Upper lobe of right lung (tissue), 1 donor: ENCODE measurements around the gene HOXA7. TPM values are rescaled to one million over a fixed set of nuclear protein-coding genes. Genes with fewer than 3 reads are reported as not detected.
A peak's percentile ranks its signal among the peaks of the same experiment; 100 is the strongest.

Experiments used
- ATAC-seq: fragments of 200-7000 bp; cut with Tn5 transposase; one replicate; pipeline ENCODE4 v1.9.1; 2020; ENCODE audit warnings: mild to moderate bottlenecking, moderate library complexity
- DNase-seq: peaks from one replicate; pipeline ENCODE4 v3.0.0-alpha.2; 2020
- H3K27ac ChIP-seq: fragments of 200-600 bp; one replicate; pipeline ENCODE4 v1.8.0; 2022
- H3K27me3 ChIP-seq: fragments of 200-600 bp; one replicate; pipeline ENCODE4 v1.8.0; 2022; ENCODE audit warnings: mild to moderate bottlenecking
- H3K36me3 ChIP-seq: fragments of 200-600 bp; one replicate; pipeline ENCODE4 v1.8.0; 2022
- H3K4me1 ChIP-seq: fragments of 200-600 bp; one replicate; pipeline ENCODE4 v1.8.0; 2022
- H3K4me3 ChIP-seq: fragments of 200-600 bp; one replicate; pipeline ENCODE4 v1.8.0; 2022; ENCODE audit warnings: mild to moderate bottlenecking
- H3K9me3 ChIP-seq: fragments of 200-600 bp; one replicate; pipeline ENCODE4 v1.8.0; 2022
- CTCF ChIP-seq: fragments of 200-600 bp; IDR thresholded peaks from one replicate; pipeline ENCODE4 v1.8.0; 2022; ENCODE audit warnings: antibody characterized with exemption
- intact Hi-C: fragments of 100-400 bp; cut with DNase I; formaldehyde crosslinking; loops from one replicate; pipeline ENCODE4 v1.11.0; 2022
- total RNA-seq: library from RNA; stranded (reverse); fragmentation: NEBNext Ultra II Directional; extraction: Animal tissue kit (Norgen Biotek cat#: 25700); gene quantifications from one replicate; pipeline ENCODE4 v1.2.1, GENCODE V29; 2021
- donor health status: DM: no; HTN: yes; CAD: no; lungs with severe emphysema.

HOXA7 gene
- total RNA-seq, 1 donor from 2014 or later: 2.9 TPM

DNA sequence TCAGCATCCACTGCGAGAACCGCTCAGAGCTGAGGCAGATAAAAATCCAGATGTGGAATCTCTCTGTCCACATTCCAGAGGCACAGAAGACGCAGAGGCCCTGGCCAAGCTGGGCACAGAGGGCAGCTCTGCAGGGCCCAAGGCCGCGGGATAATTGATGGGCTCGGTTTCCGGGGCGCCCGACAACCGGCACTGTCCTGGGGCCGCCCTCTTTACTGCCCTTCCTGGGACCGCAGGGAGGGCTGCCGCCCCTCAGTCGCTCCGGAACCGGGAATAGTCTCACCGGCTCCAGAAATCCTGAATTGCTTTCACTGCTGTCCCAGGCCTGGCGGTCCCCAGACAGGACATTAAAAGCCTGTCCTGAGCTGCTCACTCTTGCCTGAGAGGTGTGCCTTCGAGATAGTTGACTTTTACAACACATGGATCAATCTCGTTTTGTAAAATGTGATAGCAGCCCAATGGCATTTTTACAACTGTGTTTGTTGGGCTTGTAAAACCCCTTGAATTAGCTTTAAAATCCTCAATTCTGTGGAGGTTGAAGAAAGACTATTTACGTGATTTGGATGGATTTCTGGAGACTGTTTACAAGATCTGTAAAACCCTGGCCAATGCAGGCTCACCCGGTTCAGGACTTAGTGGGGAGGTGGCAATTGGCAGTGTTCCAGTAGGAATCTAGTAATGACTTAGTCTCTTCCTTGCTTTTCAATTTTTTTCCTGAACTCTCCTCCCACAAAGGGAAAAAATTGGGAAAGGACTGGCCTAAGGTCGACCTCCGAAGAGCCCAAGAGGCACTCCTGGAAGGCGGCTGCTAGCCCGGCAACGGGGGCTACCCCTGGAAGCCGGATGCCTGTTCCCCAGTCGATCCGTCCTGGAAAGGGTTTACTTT lies 7.5 kb downstream of the HOXA7 start:
- TF ChIP-seq CTCF: no peak
- intact Hi-C loops: no loop called here
- ATAC-seq: no peak
- H3K27me3 ChIP-seq: peaks cover 85% of the 10 kb centered on the region
- peak overlapping the region; percentile 70 for H3K4me3 ChIP-seq
- no peaks in the 10 kb centered on the region for H3K36me3 ChIP-seq
- H3K27ac ChIP-seq: peak overlapping the region; percentile 88
- H3K9me3 ChIP-seq: no peaks in the 10 kb centered on the region
- H3K4me1 ChIP-seq: peaks cover 15% of the 10 kb centered on the region
- DNase-seq: no peak

GRCh38 chr7:27148031-27148755 lies 8.3 kb downstream of the HOXA7 start:
- peaks cover 83% of the 10 kb centered on the region for H3K27me3 ChIP-seq
- H3K27ac ChIP-seq: peak overlapping the region; percentile 88
- no peaks in the 10 kb centered on the region for H3K9me3 ChIP-seq
- no peaks in the 10 kb centered on the region for H3K36me3 ChIP-seq
- DNase-seq (no peak), ATAC-seq (no peak)
- peak overlapping the region; percentile 70 for H3K4me3 ChIP-seq
- intact Hi-C loops: no loop called here
- TF ChIP-seq CTCF: no peak
- peaks cover 15% of the 10 kb centered on the region for H3K4me1 ChIP-seq

DNA sequence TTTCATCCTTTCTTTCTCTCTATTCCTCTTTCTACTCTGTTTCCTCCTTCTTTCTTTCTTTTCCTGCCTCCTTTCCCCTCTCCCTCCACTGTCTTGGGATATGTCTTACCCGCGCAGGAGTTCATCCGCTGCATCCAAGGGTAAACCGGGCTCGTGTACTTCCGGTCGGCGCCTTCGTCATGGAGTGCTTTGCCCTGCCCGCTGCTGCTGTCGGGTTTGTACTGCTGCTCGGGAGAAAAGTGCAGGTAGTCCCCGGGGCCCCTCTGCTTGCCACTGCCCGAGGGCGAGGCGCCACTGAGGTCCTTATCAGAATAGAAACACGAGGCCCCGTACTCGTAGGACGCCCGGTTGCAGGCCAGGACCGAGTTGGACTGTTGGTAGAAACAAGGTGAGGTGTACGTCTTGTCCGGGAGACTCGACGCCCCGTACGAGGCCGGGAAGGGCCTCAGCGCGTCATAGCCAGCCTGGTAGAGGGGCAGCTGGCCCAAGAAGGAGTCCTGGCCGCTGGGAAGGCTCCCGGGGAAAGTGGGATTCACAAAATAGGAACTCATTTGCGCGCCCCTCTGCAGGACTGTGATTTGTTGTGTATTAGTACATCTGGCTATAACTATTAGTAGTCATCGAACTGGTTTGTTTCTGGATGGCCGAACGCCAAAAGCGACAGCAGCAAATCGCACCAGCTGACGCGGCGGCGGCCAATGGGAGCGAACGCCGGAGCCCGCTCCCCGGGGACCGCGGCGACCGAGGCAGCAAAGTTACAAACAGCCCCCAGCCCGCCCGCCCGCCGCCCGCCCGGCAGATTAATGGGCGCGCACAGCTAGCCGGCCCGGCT lies 9.1 kb downstream of the HOXA7 start, which contains the start of gene HOXA6:
Gene HOXA6 (minus strand): TSS at position 576 of the 832 bp plus-strand sequence. CDS start 25 bp downstream, at position 551.
- H3K4me1 ChIP-seq: peaks cover 15% of the 10 kb centered on the region

GRCh38 chr7:27146491-27147198 lies 9.8 kb downstream of the HOXA7 start:
- TF ChIP-seq CTCF: no peak
- Histone ChIP-seq H3K36me3 (no peaks in the 10 kb centered on the region), H3K27ac (peak overlapping the region; percentile 88), H3K9me3 (no peaks in the 10 kb centered on the region), H3K4me1 (peaks cover 15% of the 10 kb centered on the region), H3K4me3 (peak overlapping the region; percentile 70), H3K27me3 (peaks cover 68% of the 10 kb centered on the region)
- intact Hi-C loops: no loop called here
- DNase-seq (no peak), ATAC-seq (no peak)

More for the DNA sequence above, 9.1 kb downstream of the HOXA7 start, which contains the start of gene HOXA6:
- Histone ChIP-seq H3K9me3 (no peaks in the 10 kb centered on the region), H3K4me3 (peak within 1 kb of the TSS; percentile 70), H3K36me3 (no peaks in the 10 kb centered on the region), H3K27me3 (peaks cover 76% of the 10 kb centered on the region), H3K27ac (peak within 1 kb of the TSS; percentile 88)
- no peak for TF ChIP-seq CTCF
- DNase-seq (peak; percentile 67), ATAC-seq (no peak)
- intact Hi-C loops: no loop called here
